ACHN (cell line): ENCODE results near the gene CANX.

Source experiments
- DNase-seq: peaks from one replicate; pipeline ENCODE4 v3.0.0-alpha.2; 2015
- in situ Hi-C: cut with HindIII; loops from 2 replicates; pipeline ENCODE4 v1.10.0; 2017; ENCODE audit warnings: low sequenced_read_pairs, low pct_ligation_motif_present, low pct_unique_long_range_greater_than_20kb

CANX gene

GRCh38 chr5:179768326-179769085, 69.7 kb downstream of the CANX start:
- in situ Hi-C loops, result no loop called here

GRCh38 chr5:179769271-179769670, 70.5 kb downstream of the CANX start:
- DNase-seq, result no peak
- in situ Hi-C loops, result no loop called here

More at GRCh38 chr5:179768326-179769085, 69.7 kb downstream of the CANX start:
- no peak for DNase-seq

GRCh38 chr5:179769796-179770195, 71.0 kb downstream of the CANX start:
- DNase-seq, result no peak
- in situ Hi-C loops, result no loop called here

GRCh38 chr5:179771311-179771895, 72.6 kb downstream of the CANX start:
- in situ Hi-C loops, result no loop called here
- no peak for DNase-seq

- in situ Hi-C loops, result no loop called here
- no peak for DNase-seq
These were observed 73.6 kb downstream of the CANX start for GRCh38 chr5:179772351-179772750.

- DNase-seq, result no peak
- in situ Hi-C loops, result no loop called here
These were observed 74.9 kb downstream of the CANX start for GRCh38 chr5:179773686-179774040.

- no peak for DNase-seq
- in situ Hi-C loops, result no loop called here
These were observed 75.7 kb downstream of the CANX start for GRCh38 chr5:179774442-179774841.

- in situ Hi-C loops, result no loop called here
- no peak for DNase-seq
These were observed 77.7 kb downstream of the CANX start for GRCh38 chr5:179776411-179776938.

- no peak for DNase-seq
- in situ Hi-C loops, result no loop called here
These were observed 78.7 kb downstream of the CANX start for GRCh38 chr5:179777456-179777855.

- in situ Hi-C loops, result no loop called here
- no peak for DNase-seq
These were observed 79.1 kb downstream of the CANX start for GRCh38 chr5:179777909-179778308.

- in situ Hi-C loops, result no loop called here
- DNase-seq, result no peak
These were observed 79.8 kb downstream of the CANX start for GRCh38 chr5:179778591-179778990.

GRCh38 chr5:179779826-179780225, 81.1 kb downstream of the CANX start:
- DNase-seq, result no peak
- in situ Hi-C loops, result no loop called here

GRCh38 chr5:179780362-179780761, 81.6 kb downstream of the CANX start:
- in situ Hi-C loops, result no loop called here
- no peak for DNase-seq
